HepG2 (cell line): ENCODE data around the gene CLDN15. TPM values are rescaled to one million over a fixed set of nuclear protein-coding genes. Genes with fewer than 3 reads are reported as not detected.

Experiments
- BHLHE40 ChIP-seq: IDR thresholded peaks from 2 replicates; pipeline ENCODE4 v1.6.1; 2011; ENCODE audit warnings: low read length, improper control_type of control experiment
- CENPBD1 ChIP-seq: sonication (generic); formaldehyde crosslinking; IDR thresholded peaks from 2 replicates; pipeline ENCODE4 v1.8.0; 2022; ENCODE audit warnings: missing genetic modification reagents, low read depth, mild to moderate bottlenecking, borderline replicate concordance
- EHMT2 ChIP-seq: fragments of 200-600 bp; sonication (generic); IDR thresholded peaks from 2 replicates; pipeline ENCODE4 v1.7.0; 2017; ENCODE audit warnings: antibody characterized with exemption, low read depth, low read length, borderline replicate concordance
- MTA3 ChIP-seq: sonication (generic); formaldehyde crosslinking; IDR thresholded peaks from 2 replicates; pipeline ENCODE4 v1.4.0; 2020; ENCODE audit warnings: missing genetic modification reagents
- MTERF4 ChIP-seq: sonication (generic); formaldehyde crosslinking; IDR thresholded peaks from 2 replicates; pipeline ENCODE4 v1.8.0; 2023; ENCODE audit warnings: mild to moderate bottlenecking, missing genetic modification reagents
- PAXIP1 ChIP-seq: sonication (generic); formaldehyde crosslinking; conservative IDR thresholded peaks from 2 replicates; pipeline ENCODE4 v1.4.0; 2020; ENCODE audit warnings: mild to moderate bottlenecking, missing genetic modification reagents, moderate library complexity
- REST ChIP-seq, 2 experiments: IDR thresholded peaks; 2 replicates each; pipeline ENCODE4 v1.6.1; 2011 to 2012; ENCODE audit warnings: low read length in 2 of 2, borderline replicate concordance in 1 of 2, low read depth in 1 of 2, mild to moderate bottlenecking in 1 of 2, moderate library complexity in 1 of 2
- TP53 ChIP-seq: sonication (generic); formaldehyde crosslinking; conservative IDR thresholded peaks from 2 replicates; pipeline ENCODE4 v1.4.0; 2020; ENCODE audit warnings: missing genetic modification reagents
- ZNF281 ChIP-seq: sonication (generic); formaldehyde crosslinking; IDR thresholded peaks from 2 replicates; pipeline ENCODE4 v1.4.0; 2020; ENCODE audit warnings: missing genetic modification reagents, borderline replicate concordance
- ZNF503 ChIP-seq: sonication (generic); formaldehyde crosslinking; IDR thresholded peaks from 2 replicates; pipeline ENCODE4 v1.4.0; 2020; ENCODE audit warnings: missing genetic modification reagents
- polyA plus RNA-seq, 8 experiments: library from polyadenylated mRNA; depleted of rRNA in 3 of 8; stranded (reverse) in 7 of 8; unstranded in 1 of 8; fragments of >200 nt; fragmentation: Illumina TruSeq in 4 of 8; extraction: Trizol in 4 of 8; gene quantifications; 2 replicates each; pipeline versions ENCODE4 v1.2.1 to v1.2.3, GENCODE V29; 2011 to 2016; ENCODE audit warnings: low read depth in 4 of 8, missing spikeins in 1 of 8, mixed read lengths in 1 of 8; ENCODE audit not compliant: insufficient read depth in 1 of 8
- total RNA-seq, 5 experiments: library from RNA; depleted of rRNA; stranded (reverse); fragments of >200 nt; fragmentation: Illumina TruSeq; extraction: Trizol; gene quantifications; 2 replicates each; pipeline ENCODE4 v1.2.3, GENCODE V29; 2016; ENCODE audit warnings: low read depth in 1 of 5

CLDN15 gene
- total and polyA plus RNA-seq, 2 of the 13 experiments (the other 11 are each of a cell fraction or from before 2014, with no cell fraction given): 7.1 to 17.8 TPM

GRCh38 chr7:101216860-101217387 is 20.7 kb downstream of the CLDN15 start (continued):
- TF ChIP-seq REST (IDR thresholded peaks at IDR 0.05; ENCODE audit: borderline replicate concordance in 1 of 2, low read depth in 1 of 2, low read length in 2 of 2) (no peak), MTERF4 (CRISPR knock-in tag) (no peak), BHLHE40 (no peak), ZNF503 (CRISPR knock-in tag) (no peak), EHMT2 (no peak), CENPBD1 (CRISPR knock-in tag) (no peak), PAXIP1 (no peak), MTA3 (no peak), TP53 (CRISPR knock-in tag) (no peak), ZNF281 (CRISPR knock-in tag) (no peak)
